Colonic mucosa (tissue), 4 donors: ENCODE measurements around the gene HOXD3. TPM values are rescaled to one million over a fixed set of nuclear protein-coding genes. Genes with fewer than 3 reads are reported as not detected.

ENCODE experiments used
- DNase-seq: peaks from one replicate; pipeline ENCODE4 v3.0.0-alpha.2; 2020
- H3K27ac ChIP-seq: fragments of 200-600 bp; one replicate; pipeline ENCODE4 v1.8.0; 2021
- H3K27me3 ChIP-seq: fragments of 200-600 bp; one replicate; pipeline ENCODE4 v1.8.0; 2021
- H3K36me3 ChIP-seq: fragments of 200-600 bp; one replicate; pipeline ENCODE4 v1.8.0; 2021
- H3K4me1 ChIP-seq: fragments of 200-600 bp; one replicate; pipeline ENCODE4 v1.8.0; 2021; ENCODE audit warnings: mild to moderate bottlenecking
- H3K4me3 ChIP-seq: fragments of 200-600 bp; one replicate; pipeline ENCODE4 v1.8.0; 2021
- H3K9ac ChIP-seq, 2 donors: one replicate each; pipeline ENCODE4 v1.7.0; 2013; ENCODE audit warnings: control low read depth in 2 of 2, low read depth in 2 of 2, low read length in 2 of 2
- H3K9me3 ChIP-seq: fragments of 200-600 bp; one replicate; pipeline ENCODE4 v1.8.0; 2021
- CTCF ChIP-seq: fragments of 200-600 bp; IDR thresholded peaks from one replicate; pipeline ENCODE4 v1.8.0; 2022; ENCODE audit warnings: antibody characterized with exemption, mild to moderate bottlenecking
- intact Hi-C: fragments of 100-400 bp; cut with DNase I; formaldehyde crosslinking; loops from one replicate; pipeline ENCODE4 v1.14.1; 2022
- total RNA-seq, 2 donors: library from RNA; stranded (reverse); fragmentation: NEBNext Ultra II Directional in 1 of 2; extraction: Animal tissue kit (Norgen Biotek cat#: 25700) in 1 of 2; gene quantifications; one replicate each; pipeline ENCODE4 v1.2.1, GENCODE V29; 2021
- donor health status: healthy.
- donor health status: DM: no; HTN: no; CAD: no.
- donor health status: DM: no; HTN: no; CAD: no.

Gene HOXD3
- total RNA-seq, 2 donors from 2014 or later = 3.2 to 4.6 TPM

DNA sequence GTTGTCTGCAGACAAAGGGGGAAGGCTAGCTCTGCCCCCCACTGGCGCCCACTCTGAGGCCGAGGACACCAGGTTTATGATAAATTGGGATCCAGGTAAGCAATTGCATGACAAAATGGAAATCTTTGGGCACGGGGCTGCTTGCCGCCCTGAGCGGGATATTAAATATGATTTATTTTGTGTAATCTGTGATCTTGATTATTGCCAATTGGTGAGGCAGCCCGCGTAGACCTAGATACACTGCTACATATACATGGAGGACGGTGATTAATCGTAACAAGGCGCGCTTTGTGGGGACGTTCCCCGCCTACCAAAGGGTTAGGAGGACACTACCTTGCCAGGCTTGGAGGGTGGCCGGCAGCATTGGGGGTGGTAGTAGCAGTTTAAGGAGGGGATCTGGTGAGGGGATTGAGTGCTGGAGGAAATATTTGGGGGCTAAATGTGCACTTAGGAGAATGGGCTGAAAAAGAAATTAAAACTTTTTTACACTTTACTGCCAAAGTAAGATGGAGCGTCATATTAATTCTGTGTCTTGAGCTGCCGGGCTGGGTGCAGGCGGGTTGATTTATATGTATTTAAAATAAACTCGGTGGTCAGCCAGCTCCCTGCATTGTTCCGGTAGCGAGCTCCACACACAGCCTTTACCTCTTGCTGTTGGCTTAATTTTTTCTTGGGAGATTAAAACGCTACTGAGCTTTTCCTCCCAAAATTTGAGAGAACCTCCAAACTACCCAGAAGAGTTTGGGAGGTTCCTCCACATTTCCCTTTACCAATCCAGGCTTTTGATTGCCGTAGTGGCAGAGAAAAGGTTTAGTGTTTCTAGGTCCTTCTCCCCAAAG, 4.1 kb downstream of the HOXD3 start:
- no peaks in the 10 kb centered on the region for H3K36me3 ChIP-seq
- H3K27me3 ChIP-seq = peaks cover 48% of the 10 kb centered on the region
- peaks cover 8% of the 10 kb centered on the region for H3K4me1 ChIP-seq
- no peak overlapping the region for H3K4me3 ChIP-seq
- no peaks in the 10 kb centered on the region for H3K9me3 ChIP-seq
- intact Hi-C loops = no loop called here
- H3K9ac ChIP-seq = no peak overlapping the region
- no peak for TF ChIP-seq CTCF
- no peak overlapping the region for H3K27ac ChIP-seq
- DNase-seq = no peak

DNA sequence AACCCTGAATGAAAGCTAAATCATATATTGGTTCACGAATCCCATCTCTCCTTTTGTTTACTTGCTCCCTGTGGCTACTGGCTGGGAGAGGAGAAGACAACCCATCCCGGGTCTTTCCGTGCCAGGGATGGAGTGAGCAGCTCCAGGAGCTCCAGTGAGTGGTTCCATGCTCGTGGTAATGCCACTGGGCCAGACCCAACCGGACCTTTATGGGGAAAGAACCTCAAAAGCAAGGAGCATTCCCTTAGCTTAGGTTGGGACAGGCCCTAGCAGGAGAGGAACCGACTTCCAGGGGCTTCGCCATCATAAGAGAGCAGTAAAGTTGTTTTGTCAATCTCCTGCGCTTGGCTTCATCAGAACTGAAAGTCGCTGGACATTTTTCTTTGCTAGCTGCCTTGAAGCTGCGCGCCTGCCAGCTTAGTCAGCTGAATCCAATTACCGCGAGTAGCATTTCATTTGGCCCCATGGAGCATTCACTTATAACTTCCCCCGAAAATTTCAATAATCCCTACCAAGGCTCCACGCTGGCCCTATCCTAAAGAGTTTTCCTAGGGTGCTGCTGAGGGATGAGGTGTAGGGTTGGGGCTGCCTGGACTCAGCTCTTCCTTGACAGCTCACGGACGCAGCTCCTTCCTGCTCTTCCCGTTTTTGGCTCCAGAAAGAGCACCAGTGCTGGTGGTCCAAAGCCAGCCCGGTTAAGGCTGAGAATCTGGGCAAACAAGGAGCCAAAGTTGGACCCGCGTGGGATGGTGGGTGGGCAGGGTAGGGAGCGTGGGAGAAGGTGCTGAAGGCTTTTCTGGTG, 4.9 kb downstream of the HOXD3 start:
- DNase-seq = no peak
- H3K27me3 ChIP-seq = peaks cover 44% of the 10 kb centered on the region
- intact Hi-C loops = no loop called here
- no peak for TF ChIP-seq CTCF
- no peak overlapping the region for H3K27ac ChIP-seq
- peaks cover 8% of the 10 kb centered on the region for H3K4me1 ChIP-seq
- no peaks in the 10 kb centered on the region for H3K9me3 ChIP-seq
- H3K4me3 ChIP-seq = no peak overlapping the region
- no peaks in the 10 kb centered on the region for H3K36me3 ChIP-seq
- peak overlapping the region in 1 of 2 donors; percentile 19 for H3K9ac ChIP-seq

- no peak overlapping the region for H3K9ac ChIP-seq
- peaks cover 43% of the 10 kb centered on the region for H3K27me3 ChIP-seq
- no peak overlapping the region for H3K4me3 ChIP-seq
- no peak overlapping the region for H3K27ac ChIP-seq
- H3K9me3 ChIP-seq = no peaks in the 10 kb centered on the region
- DNase-seq = no peak
- TF ChIP-seq CTCF = no peak
- H3K4me1 ChIP-seq = peaks cover 8% of the 10 kb centered on the region
- intact Hi-C loops = no loop called here
- no peaks in the 10 kb centered on the region for H3K36me3 ChIP-seq
Measured at GRCh38 chr2:176162911-176163671, 6.0 kb downstream of the HOXD3 start.

GRCh38 chr2:176163672-176164056, 6.6 kb downstream of the HOXD3 start:
- DNase-seq = no peak
- Histone ChIP-seq H3K36me3 (no peaks in the 10 kb centered on the region), H3K9ac (no peak overlapping the region), H3K4me3 (no peak overlapping the region), H3K27ac (no peak overlapping the region), H3K27me3 (peaks cover 43% of the 10 kb centered on the region), H3K9me3 (no peaks in the 10 kb centered on the region), H3K4me1 (peaks cover 8% of the 10 kb centered on the region)
- TF ChIP-seq CTCF = no peak
- intact Hi-C loops = no loop called here

GRCh38 chr2:176164201-176164600, 7.1 kb downstream of the HOXD3 start:
- peaks cover 5% of the 10 kb centered on the region for H3K4me1 ChIP-seq
- no peaks in the 10 kb centered on the region for H3K36me3 ChIP-seq
- peaks cover 43% of the 10 kb centered on the region for H3K27me3 ChIP-seq
- no peak overlapping the region for H3K27ac ChIP-seq
- H3K9ac ChIP-seq = no peak overlapping the region
- no peak overlapping the region for H3K4me3 ChIP-seq
- no peak for TF ChIP-seq CTCF
- intact Hi-C loops = no loop called here
- H3K9me3 ChIP-seq = no peaks in the 10 kb centered on the region
- DNase-seq = no peak
